Left hindlimb (tissue), 1 donor: ENCODE data around the gene CHIT1.

ENCODE experiments used
- DNase-seq: peaks from one replicate; pipeline ENCODE4 v3.0.0-alpha.2; 2018

The CHIT1 gene

DNA sequence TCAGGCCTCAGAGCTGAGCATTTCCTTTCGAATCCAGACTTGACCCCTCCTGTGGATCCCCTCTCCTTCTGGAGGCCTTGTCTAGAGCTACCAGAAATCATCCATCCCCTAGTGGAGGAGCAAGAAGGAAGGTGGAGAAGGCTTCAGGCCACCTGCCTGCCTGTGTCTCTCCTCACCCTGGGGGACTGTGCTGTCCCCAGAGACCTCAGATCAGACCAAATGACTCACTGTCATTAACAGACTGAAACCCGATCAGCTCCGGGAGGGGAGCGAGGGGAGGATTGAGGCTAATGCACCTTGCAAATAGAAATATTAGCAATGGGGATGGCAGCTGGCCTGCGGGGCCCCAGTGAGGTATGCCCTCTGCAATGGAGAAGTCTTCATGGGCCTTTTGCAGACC, 55.9 kb downstream of the CHIT1 start:
- DNase-seq = no peak

DNA sequence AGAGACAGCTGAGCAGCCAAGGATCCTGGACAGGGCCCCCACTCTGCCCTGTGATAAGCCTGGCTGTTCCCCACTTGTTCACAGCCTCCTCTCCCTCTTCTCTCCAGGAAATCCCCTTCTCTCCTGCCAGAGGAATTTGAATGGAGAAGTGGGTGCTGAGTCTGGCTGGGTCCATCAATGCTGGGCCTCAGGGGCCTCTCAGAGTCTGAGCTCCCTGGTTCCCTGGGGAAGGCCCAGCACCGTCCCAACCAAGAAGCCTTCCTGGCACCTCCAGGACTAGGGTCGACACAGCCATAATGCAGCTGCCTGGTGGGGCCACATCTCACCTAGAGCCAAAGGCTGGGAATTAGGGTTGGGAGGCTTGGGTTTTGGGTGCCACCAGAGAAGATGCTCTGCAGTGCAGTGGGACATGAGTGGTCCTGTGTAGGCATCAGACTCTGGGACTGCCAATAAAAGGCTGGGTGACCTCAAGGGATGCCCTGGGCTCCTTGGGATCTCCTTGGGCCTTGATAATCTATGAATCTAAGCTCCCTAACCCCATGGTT, 56.4 kb downstream of the CHIT1 start:
- no peak for DNase-seq

DNA sequence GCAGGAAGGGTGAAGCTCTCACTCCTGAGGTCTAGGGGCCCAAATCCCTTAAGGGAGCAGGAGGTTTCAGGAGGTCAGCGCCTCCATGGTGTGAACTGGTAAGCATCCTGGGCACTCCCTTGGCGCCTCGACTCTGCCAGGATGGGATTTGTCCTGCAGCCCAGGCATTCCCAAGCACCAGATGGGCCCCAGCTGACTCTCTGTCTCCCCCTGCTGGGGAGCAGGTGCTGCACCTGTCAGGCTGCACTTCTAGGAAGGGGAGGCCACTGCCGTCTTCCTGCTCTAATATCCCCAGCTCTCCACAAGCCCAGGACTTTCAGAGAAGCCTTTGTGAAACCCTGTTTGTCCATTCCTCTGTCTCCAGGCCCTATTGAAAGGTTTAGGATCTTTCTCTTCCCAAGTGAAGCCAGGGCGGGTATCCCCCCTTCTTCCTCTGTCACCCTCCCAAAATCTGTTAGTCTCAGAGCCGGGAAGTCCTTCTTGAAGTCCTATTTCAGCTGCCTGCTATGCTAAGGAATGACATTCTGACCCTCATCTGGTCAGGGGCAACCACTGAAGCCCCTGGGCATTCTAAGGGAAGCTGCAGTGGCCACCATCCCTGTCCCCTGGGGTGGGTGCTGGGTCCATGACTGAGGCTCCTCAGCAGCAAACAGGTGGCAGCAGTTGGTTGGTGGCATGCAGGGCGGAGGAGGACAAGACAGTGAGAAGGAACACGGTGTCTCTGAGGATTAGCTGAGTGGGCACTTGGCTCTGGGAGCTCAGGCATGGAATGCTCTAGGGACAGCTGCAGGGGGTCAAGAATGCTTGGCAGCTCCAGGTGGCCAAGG, 57.1 kb downstream of the CHIT1 start:
- no peak for DNase-seq

DNA sequence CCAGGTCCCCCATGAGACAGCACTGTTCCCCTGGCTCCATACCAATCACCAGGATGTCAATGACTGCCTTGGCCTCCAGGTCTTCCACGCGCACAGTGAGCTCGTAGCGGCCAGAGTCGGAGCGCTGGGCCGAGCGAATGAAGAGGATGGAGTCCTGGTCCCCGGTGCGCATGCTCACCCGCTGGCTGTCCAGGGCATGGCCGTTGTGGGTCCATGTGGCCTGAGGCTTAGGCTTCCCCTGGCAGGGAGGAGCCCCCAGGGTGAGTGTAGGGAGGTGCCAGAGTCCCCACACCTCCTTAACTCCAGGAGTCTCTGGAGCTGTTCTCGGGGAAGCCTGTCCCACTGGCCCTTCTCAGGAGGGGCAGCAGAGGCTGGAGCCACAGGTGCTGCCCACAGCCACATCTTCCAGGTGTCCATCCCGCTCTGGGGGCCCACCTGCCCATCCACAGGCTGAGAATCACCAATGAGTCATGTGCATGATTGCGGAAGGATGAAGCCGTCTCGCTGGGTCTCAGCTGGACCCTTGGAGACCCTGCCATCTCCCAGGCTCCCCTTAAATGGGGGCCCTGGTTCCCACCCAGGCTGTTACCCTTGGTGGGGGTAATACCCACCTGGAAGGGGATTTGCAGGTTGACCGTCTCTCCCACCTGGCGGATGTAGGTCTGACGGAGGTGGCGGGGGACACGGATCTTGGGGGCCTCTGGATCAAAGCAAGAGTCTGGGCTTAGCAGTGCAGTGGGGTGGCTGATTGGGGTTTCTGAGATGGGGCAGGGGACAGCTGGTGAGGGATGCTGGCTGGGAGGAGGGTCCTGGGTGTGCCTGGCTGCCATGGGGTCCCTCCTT, 57.9 kb downstream of the CHIT1 start:
- DNase-seq = no peak

DNA sequence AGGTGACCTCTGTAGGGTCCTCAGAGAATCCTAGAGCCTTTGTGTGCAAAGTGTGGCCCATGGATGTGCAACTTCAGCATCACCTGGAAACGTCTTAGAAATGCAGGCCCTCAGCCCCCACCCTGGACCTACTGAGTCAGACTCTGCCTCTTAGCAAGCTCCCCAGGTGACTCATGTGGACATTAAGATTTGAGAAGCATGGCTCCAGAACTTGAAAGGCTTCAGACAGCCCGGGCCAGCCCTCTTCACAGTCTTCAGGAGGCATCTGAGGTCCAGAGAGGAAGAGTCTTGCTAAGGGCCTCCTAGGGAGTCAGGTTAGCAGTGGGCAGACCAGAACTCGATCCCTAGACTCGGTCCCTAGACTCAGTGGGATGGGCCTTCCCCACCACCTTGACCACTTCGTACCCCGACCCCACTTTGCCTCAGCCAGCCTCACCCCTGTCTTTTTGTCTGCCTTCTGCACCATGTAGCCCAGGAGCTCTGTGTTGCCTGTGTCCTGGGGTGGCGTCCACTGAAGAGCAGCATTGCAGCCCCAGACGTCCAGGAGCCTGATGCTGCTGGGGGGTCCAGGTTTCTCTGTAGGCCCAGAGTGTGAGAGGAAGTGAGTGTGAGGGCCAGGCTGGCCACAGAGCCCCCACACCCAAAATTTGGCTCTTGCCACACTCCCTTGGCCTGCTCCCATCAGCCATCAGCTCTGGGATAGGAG, 58.7 kb downstream of the CHIT1 start:
- DNase-seq = no peak

DNA sequence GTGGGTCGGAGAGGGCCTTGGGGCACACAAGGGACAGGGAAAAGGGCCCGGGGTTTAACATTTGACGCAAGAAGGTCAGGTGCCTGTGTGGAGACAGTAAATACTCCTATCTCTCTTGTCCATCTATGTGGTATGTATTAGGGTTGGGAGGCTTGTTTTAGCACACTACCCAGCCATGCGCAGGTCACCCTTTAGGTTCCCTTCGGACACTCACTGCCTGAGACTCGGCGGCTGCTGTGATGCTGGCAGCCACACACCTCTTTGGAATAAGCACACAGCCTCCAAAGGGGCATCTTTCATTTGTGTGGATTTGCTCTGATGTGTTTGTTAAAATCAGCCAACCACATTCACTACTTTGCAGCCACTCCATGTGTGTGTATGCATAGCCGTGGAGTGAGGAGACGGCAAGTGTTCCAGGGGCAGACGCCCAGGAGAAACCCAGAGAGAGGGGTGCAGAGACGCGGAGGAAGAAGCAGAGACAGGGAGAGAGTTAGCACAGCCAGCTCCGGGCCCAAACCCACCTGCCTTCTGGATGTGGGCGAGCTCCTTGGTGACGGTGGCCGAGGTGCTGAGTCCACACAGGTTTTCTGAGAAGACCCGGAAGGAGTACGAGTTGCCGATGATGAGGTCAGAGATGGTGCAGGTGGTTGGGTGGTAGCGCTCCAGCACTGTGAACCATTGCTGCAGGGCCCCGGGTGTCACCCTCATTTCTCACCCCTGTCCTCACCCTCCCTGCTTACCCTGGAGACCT, 59.5 kb downstream of the CHIT1 start:
- no peak for DNase-seq

DNA sequence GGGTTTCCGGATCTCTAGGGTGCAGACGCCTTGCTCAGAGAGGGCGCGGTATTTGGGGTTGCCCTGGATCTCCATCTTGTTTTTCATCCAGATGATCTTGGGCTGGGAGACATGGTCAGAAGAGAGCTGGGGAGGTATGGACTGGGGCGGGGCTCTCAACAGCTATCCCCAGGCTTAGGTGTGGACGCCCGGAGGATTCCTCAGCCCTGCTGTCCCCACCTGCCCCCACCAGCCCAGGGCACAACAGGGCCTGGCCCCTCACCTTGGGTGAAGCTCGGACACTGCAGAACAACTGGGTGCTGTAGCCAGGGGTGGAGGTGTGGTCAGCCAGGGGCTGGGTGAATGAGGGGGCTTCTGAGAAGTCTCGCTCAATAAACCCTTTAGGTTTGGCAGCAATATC, 60.5 kb downstream of the CHIT1 start:
- no peak for DNase-seq

DNA sequence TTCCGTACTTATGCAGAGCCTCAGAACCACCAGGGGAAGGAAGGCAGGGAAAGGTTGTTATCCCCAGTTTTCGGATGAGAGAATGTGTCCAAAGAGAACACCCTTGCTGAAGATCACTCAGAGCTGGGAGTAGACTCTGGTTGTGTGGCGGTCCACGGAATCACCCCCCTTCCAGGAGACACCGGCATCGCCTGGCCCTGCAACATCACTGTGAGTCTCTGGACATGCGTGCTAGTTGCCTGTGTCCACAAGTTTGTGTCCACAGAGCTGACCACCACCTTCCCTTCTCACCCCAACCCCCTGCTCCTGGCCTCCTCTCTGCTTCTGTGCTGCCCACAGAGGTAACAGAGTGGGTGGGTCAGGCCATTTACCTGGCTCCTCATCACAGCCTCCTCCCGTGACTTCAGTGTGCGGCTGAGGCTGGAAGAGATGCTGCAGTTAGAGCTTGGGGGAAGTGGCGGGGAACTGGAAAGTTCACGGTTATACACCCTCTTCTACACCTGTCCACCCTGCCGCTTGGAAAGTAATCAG, 61.2 kb downstream of the CHIT1 start:
- DNase-seq = no peak

DNA sequence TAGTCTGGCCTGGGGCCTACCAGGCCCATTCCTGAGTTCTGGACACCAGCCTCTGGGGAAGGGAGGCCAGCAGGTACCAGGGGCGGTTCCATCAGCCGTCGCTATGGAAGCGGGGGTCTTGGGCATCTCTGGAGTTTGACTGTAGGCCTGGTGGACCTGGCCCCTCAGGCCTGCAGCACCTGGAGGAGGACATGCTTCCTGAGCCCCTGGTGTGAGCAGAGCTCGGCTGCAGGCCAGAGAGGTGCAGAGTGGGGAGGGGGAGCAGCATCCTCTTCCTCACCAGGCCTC, 61.6 kb downstream of the CHIT1 start:
- no peak for DNase-seq

DNA sequence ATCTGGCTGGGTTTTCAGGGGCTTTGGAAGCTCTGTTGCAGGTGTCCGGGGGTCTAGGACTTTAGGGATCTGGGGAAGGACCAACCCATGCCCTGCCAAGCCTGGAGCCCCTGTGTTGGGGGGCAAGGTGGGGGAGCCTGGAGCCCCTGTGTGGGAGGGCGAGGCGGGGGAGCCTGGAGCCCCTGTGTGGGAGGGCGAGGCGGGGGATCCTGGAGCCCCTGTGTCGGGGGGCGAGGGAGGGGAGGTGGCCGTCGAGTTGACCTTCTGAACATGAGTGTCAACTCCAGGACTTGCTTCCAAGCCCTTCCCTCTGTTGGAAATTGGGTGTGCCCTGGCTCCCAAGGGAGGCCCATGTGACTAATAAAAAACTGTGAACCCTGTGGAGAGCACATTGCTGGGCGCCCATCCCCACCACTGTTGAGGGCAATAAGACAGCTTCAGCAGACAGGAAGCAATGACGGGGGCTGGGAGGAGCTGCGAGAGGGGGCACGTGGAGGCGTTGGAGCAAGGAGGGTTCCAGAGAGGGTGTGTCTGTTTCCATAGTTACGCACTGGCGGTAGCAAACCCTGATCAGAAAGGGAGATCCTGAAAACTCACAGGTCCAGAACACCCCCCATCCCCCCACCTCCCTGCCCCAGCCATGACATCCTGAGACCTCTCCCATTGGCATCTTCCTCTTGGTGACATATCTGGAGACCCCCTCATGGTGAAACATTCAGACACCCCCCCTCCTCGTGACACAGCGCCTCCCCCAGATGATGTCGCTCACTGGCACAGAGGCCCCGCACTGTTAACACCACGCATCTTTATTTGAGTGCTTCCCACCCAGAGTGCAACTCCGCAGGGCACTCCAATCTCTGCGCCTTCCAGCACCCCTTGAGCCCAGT, 62.2 kb downstream of the CHIT1 start:
- no peak for DNase-seq

DNA sequence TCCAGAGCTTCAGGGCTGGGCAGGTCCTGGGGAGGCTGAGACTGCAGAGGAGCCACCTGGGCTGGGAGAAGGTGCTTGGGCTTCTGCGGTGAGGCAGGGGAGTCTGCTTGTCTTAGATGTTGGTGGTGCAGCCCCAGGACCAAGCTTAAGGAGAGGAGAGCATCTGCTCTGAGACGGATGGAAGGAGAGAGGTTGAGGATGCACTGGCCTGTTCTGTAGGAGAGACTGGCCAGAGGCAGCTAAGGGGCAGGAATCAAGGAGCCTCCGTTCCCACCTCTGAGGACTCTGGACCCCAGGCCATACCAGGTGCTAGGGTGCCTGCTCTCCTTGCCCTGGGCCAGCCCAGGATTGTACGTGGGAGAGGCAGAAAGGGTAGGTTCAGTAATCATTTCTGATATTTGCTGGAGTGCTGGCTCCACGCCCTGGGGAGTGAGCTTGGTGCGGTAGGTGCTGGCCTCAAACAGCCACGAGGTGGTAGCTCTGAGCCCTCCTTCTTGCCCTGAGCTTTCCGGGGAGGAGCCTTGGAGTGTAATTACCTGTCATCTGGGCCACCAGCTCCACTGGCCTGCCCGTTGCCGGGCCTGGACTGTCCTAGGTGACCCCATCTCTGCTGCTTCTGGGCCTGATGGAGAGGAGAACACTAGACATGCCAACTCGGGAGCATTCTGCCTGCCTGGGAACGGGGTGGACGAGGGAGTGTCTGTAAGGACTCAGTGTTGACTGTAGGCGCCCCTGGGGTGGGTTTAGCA, 63.1 kb downstream of the CHIT1 start:
- DNase-seq = no peak
